Measurements from ENCODE around the gene THSD4. TPM values are rescaled to one million over a fixed set of nuclear protein-coding genes. Genes with fewer than 3 reads are reported as not detected.

THSD4 gene
- total and polyA plus RNA-seq, 2 of the 8 experiments (the other 6 are each of a cell fraction or from before 2014, with no cell fraction given), result 2.5 to 6.2 TPM

DNA sequence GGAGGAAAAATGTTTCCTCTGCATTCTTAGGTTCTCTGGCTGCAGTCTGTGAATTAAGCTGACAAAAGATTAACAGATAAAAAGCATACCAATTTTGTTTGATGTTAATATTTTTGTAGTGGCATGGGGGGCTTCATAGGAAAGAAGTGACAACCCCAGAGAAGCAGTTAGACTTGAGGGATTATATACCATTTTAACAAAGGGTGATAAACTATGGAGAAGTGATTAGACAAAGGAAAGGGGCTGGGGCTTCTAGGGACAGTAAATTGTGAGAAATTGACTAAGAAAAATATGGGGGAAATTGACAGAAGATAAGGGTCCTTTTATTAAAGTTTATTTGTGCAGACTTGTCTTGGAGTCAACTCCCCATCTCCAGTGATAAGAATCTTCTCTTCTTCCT lies 639.4 kb downstream of the THSD4 start:
- Histone ChIP-seq H4K5ac (ENCODE audit: insufficient read length, low read depth, low read length) (no peak overlapping the region), H2BK120ac (replicated peaks; ENCODE audit: low read depth, low read length) (no peak overlapping the region), H3K56ac (replicated peaks; ENCODE audit: insufficient read length, low read depth, low read length) (no peak overlapping the region), H3K27ac (ENCODE audit: low read depth, low read length) (no peak overlapping the region), H3K79me1 (ENCODE audit: low read depth, low read length) (no peaks in the 10 kb centered on the region), H3K9me3 (ENCODE audit: insufficient read depth in 2 of 2, low read depth in 1 of 2, low read length in 1 of 2) (no peaks in the 10 kb centered on the region; a peak in 1 of 4 replicates), H3K23me2 (ENCODE audit: low read depth, low read length) (no peaks in the 10 kb centered on the region), H2BK15ac (ENCODE audit: low read length) (no peak overlapping the region), H3K9ac (replicated peaks in 1 of 4; ENCODE audit: extremely low read depth in 1 of 4, low read depth in 3 of 4, low read length in 3 of 4) (no peak overlapping the region), H3K27me3 (replicated peaks in 1 of 4; ENCODE audit: control insufficient read depth in 3 of 4, extremely low read depth in 1 of 4, insufficient read depth in 3 of 4, low read length in 3 of 4) (no peaks in the 10 kb centered on the region), H2AFZ (ENCODE audit: low read length) (no peak overlapping the region), H3K4me1 (replicated peaks in 1 of 4; ENCODE audit: control insufficient read depth in 3 of 4, insufficient read depth in 4 of 4, low read length in 3 of 4) (no peaks in the 10 kb centered on the region), H3K4me3 (ENCODE audit: extremely low read depth in 1 of 4, insufficient read depth in 2 of 4, low read depth in 3 of 4, low read length in 4 of 4) (no peak overlapping the region), H4K91ac (replicated peaks; ENCODE audit: insufficient read length, low read length) (no peak overlapping the region), H3K4me2 (ENCODE audit: insufficient read depth in 1 of 2, low read depth in 2 of 2, low read length in 2 of 2) (no peak overlapping the region), H2BK5ac (ENCODE audit: low read depth, low read length) (no peak overlapping the region), H3K36me3 (ENCODE audit: control insufficient read depth in 2 of 4, insufficient read depth in 4 of 4, low read length in 3 of 4) (no peaks in the 10 kb centered on the region), H2BK12ac (ENCODE audit: low read depth, low read length) (no peak overlapping the region), H3K18ac (ENCODE audit: extremely low read depth, low read length) (no peak overlapping the region), H3K79me2 (ENCODE audit: control insufficient read depth in 1 of 2, insufficient read depth in 2 of 2, low read length in 2 of 2) (no peaks in the 10 kb centered on the region), H2BK20ac (ENCODE audit: low read length) (no peak overlapping the region), H2AK5ac (ENCODE audit: low read depth, low read length) (no peak overlapping the region), H3K4ac (replicated peaks; ENCODE audit: insufficient read length, low read depth, low read length) (no peak overlapping the region), H4K8ac (ENCODE audit: extremely low read depth, insufficient read depth, low read length) (no peak overlapping the region), H4K20me1 (replicated peaks in 1 of 2; ENCODE audit: control insufficient read depth in 1 of 2, insufficient read depth in 2 of 2, low read length in 2 of 2) (no peaks in the 10 kb centered on the region), H3K14ac (ENCODE audit: insufficient read length) (no peak overlapping the region), H3K23ac (ENCODE audit: insufficient read length) (no peak overlapping the region)
- ChIA-PET POLR2A (ENCODE audit: partially characterized antibody) (no interaction called here), CTCF (ENCODE audit: partially characterized antibody) (interaction anchor here (0.5 to 5.3 kb wide), 6 partner anchors 11 to 367 kb away, joined by 3 to 67 read pairs (median 22); no protein-coding TSS in a partner anchor)
- FAIRE-seq (no peak), DNase-seq (ENCODE audit: low read depth in 1 of 2, low spot score in 2 of 2) (no peak)
- TF ChIP-seq GABPA (IDR thresholded peaks at IDR 0.05; ENCODE audit: borderline replicate concordance, insufficient read depth, low read length) (no peak), POLR2AphosphoS5 (IDR thresholded peaks at IDR 0.05; ENCODE audit: low read depth, low read length) (no peak), SP1 (IDR thresholded peaks at IDR 0.05; ENCODE audit: low read depth, low read length) (no peak), CBX5 (IDR thresholded peaks at IDR 0.05; ENCODE audit: low read depth, low read length) (no peak), CBX8 (IDR thresholded peaks at IDR 0.05; ENCODE audit: borderline replicate concordance, low read depth, low read length) (no peak), NANOG (IDR thresholded peaks at IDR 0.05; ENCODE audit: insufficient read depth, low read depth, low read length, poor library complexity, severe bottlenecking) (no peak), NRF1 (IDR thresholded peaks at IDR 0.05; ENCODE audit: low read depth, low read length) (no peak), RXRA (IDR thresholded peaks at IDR 0.05; ENCODE audit: insufficient read depth, low read depth, low read length) (no peak)

All from H1 (cell line).